ENCODE measurements around the gene DDIT3. TPM values are rescaled to one million over a fixed set of nuclear protein-coding genes. Genes with fewer than 3 reads are reported as not detected.
A peak's percentile ranks its signal among the peaks of the same experiment; 100 is the strongest.

The DDIT3 gene
- total and polyA plus RNA-seq, 2 of the 13 experiments (the other 11 are each of a cell fraction or from before 2014, with no cell fraction given) = 27.5 to 48.7 TPM

GRCh38 chr12:57520053-57520818 is at the start of gene DDIT3 (continued):
- TF ChIP-seq SNAPC4 (CRISPR knock-in tag; IDR thresholded peaks at IDR 0.05) = peak; percentile 45; the same call in 1 of the 2 replicates
- peak; percentile 85 for TF ChIP-seq RBFOX2 (IDR thresholded peaks at IDR 0.05; ENCODE audit: low read depth, low read length)
- TF ChIP-seq KDM2A (CRISPR knock-in tag; IDR thresholded peaks at IDR 0.05; ENCODE audit: borderline replicate concordance, low read depth) = peak; percentile 56
- TF ChIP-seq TMF1 (CRISPR knock-in tag; IDR thresholded peaks at IDR 0.05; ENCODE audit: low read depth) = no peak
- TF ChIP-seq, protein P1, sequence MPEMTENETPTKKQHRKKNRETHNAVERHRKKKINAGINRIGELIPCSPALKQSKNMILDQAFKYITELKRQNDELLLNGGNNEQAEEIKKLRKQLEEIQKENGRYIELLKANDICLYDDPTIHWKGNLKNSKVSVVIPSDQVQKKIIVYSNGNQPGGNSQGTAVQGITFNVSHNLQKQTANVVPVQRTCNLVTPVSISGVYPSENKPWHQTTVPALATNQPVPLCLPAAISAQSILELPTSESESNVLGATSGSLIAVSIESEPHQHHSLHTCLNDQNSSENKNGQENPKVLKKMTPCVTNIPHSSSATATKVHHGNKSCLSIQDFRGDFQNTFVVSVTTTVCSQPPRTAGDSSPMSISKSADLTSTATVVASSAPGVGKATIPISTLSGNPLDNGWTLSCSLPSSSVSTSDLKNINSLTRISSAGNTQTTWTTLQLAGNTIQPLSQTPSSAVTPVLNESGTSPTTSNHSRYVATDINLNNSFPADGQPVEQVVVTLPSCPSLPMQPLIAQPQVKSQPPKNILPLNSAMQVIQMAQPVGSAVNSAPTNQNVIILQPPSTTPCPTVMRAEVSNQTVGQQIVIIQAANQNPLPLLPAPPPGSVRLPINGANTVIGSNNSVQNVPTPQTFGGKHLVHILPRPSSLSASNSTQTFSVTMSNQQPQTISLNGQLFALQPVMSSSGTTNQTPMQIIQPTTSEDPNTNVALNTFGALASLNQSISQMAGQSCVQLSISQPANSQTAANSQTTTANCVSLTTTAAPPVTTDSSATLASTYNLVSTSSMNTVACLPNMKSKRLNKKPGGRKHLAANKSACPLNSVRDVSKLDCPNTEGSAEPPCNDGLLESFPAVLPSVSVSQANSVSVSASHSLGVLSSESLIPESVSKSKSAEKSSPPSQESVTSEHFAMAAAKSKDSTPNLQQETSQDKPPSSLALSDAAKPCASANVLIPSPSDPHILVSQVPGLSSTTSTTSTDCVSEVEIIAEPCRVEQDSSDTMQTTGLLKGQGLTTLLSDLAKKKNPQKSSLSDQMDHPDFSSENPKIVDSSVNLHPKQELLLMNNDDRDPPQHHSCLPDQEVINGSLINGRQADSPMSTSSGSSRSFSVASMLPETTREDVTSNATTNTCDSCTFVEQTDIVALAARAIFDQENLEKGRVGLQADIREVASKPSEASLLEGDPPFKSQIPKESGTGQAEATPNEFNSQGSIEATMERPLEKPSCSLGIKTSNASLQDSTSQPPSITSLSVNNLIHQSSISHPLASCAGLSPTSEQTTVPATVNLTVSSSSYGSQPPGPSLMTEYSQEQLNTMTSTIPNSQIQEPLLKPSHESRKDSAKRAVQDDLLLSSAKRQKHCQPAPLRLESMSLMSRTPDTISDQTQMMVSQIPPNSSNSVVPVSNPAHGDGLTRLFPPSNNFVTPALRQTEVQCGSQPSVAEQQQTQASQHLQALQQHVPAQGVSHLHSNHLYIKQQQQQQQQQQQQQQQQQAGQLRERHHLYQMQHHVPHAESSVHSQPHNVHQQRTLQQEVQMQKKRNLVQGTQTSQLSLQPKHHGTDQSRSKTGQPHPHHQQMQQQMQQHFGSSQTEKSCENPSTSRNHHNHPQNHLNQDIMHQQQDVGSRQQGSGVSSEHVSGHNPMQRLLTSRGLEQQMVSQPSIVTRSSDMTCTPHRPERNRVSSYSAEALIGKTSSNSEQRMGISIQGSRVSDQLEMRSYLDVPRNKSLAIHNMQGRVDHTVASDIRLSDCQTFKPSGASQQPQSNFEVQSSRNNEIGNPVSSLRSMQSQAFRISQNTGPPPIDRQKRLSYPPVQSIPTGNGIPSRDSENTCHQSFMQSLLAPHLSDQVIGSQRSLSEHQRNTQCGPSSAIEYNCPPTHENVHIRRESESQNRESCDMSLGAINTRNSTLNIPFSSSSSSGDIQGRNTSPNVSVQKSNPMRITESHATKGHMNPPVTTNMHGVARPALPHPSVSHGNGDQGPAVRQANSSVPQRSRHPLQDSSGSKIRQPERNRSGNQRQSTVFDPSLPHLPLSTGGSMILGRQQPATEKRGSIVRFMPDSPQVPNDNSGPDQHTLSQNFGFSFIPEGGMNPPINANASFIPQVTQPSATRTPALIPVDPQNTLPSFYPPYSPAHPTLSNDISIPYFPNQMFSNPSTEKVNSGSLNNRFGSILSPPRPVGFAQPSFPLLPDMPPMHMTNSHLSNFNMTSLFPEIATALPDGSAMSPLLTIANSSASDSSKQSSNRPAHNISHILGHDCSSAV (CRISPR knock-in tag; IDR thresholded peaks at IDR 0.05; ENCODE audit: borderline replicate concordance) = no peak
- TF ChIP-seq HOXA7 (CRISPR knock-in tag; IDR thresholded peaks at IDR 0.05) = no peak
- peak in 1 of 2 experiments; percentile 84 for TF ChIP-seq HMGXB4 (CRISPR knock-in tag; IDR thresholded peaks at IDR 0.05; ENCODE audit: borderline replicate concordance in 1 of 2, low read depth in 1 of 2)
- no peak for TF ChIP-seq ZNF672 (CRISPR knock-in tag; IDR thresholded peaks at IDR 0.05)
- TF ChIP-seq ZFY (CRISPR knock-in tag; IDR thresholded peaks at IDR 0.05) = peak; percentile 80
- TF ChIP-seq, protein P2, sequence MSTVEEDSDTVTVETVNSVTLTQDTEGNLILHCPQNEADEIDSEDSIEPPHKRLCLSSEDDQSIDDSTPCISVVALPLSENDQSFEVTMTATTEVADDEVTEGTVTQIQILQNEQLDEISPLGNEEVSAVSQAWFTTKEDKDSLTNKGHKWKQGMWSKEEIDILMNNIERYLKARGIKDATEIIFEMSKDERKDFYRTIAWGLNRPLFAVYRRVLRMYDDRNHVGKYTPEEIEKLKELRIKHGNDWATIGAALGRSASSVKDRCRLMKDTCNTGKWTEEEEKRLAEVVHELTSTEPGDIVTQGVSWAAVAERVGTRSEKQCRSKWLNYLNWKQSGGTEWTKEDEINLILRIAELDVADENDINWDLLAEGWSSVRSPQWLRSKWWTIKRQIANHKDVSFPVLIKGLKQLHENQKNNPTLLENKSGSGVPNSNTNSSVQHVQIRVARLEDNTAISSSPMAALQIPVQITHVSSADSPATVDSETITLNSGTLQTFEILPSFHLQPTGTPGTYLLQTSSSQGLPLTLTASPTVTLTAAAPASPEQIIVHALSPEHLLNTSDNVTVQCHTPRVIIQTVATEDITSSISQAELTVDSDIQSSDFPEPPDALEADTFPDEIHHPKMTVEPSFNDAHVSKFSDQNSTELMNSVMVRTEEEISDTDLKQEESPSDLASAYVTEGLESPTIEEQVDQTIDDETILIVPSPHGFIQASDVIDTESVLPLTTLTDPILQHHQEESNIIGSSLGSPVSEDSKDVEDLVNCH (CRISPR knock-in tag; IDR thresholded peaks at IDR 0.05) = no peak

Measured in HepG2 (cell line).